IMR-90 (cell line): Measurements from ENCODE around the gene KIFAP3. TPM values are rescaled to one million over a fixed set of nuclear protein-coding genes. Genes with fewer than 3 reads are reported as not detected.

Source experiments
- ATAC-seq: fragments of 200-7000 bp; cut with Tn5 transposase; 2 replicates; pipeline ENCODE4 v1.9.1; 2020; ENCODE audit warnings: low read depth, mild to moderate bottlenecking, moderate library complexity
- BruUV-seq: library from RNA; stranded (reverse); fragments of 400-500 nt; replicated peaks from 2 replicates; lab custom pipeline; 2021; lab: Mats Ljungman, UMichigan
- CTCF ChIA-PET: fragments of 300-600 bp; formaldehyde crosslinking; extraction: SDS; loops from one replicate; lab custom pipeline; 2021; ENCODE audit warnings: antibody characterized with exemption; lab: Yijun Ruan, JAX
- POLR2A ChIA-PET: fragments of 300-600 bp; sonication (Branson Sonifier 250); formaldehyde crosslinking; loops from one replicate; lab custom pipeline; 2022; ENCODE audit warnings: antibody characterized with exemption; ENCODE audit not compliant: unreplicated experiment; lab: Charles Lee
- DNase-seq: peaks from one replicate; pipeline ENCODE4 v3.0.0; 2013
- H2AFZ ChIP-seq: replicated peaks from 2 replicates; pipeline ENCODE3; 2013; ENCODE audit warnings: low read length, mild to moderate bottlenecking; ENCODE audit not compliant: poor library complexity
- H2AK5ac ChIP-seq: 2 replicates; pipeline ENCODE4 v1.6.1; 2013; ENCODE audit warnings: low read depth, low read length, inconsistent platforms
- H2AK9ac ChIP-seq: replicated peaks from 2 replicates; pipeline ENCODE3; 2013; ENCODE audit warnings: mild to moderate bottlenecking, low read depth, low read length, moderate library complexity; ENCODE audit not compliant: poor library complexity
- H2BK120ac ChIP-seq: 2 replicates; pipeline ENCODE4 v1.6.1; 2013; ENCODE audit warnings: low read depth, low read length, inconsistent platforms
- H2BK15ac ChIP-seq: 3 replicates; pipeline ENCODE4 v1.6.1; 2013; ENCODE audit warnings: low read depth, low read length, inconsistent platforms
- H2BK20ac ChIP-seq: 2 replicates; pipeline ENCODE4 v1.6.1; 2013; ENCODE audit warnings: low read depth, mild to moderate bottlenecking, inconsistent platforms, low read length, moderate library complexity
- H2BK5ac ChIP-seq: 2 replicates; pipeline ENCODE4 v1.6.1; 2013; ENCODE audit warnings: mild to moderate bottlenecking, low read depth, low read length, inconsistent platforms; ENCODE audit not compliant: poor library complexity, severe bottlenecking
- H3K14ac ChIP-seq: replicated peaks from 2 replicates; pipeline ENCODE4 v1.6.1; 2013; ENCODE audit warnings: low read depth, low read length, inconsistent platforms
- H3K18ac ChIP-seq: 2 replicates; pipeline ENCODE4 v1.6.1; 2013; ENCODE audit warnings: low read depth, low read length, control low read depth
- H3K23ac ChIP-seq: 2 replicates; pipeline ENCODE4 v1.6.1; 2013; ENCODE audit warnings: low read depth, low read length, inconsistent platforms
- H3K27ac ChIP-seq: 2 replicates; pipeline ENCODE4 v1.5.1; 2013; ENCODE audit warnings: mild to moderate bottlenecking, control low read depth, low read length; ENCODE audit not compliant: insufficient read depth
- H3K27me3 ChIP-seq: 2 replicates; pipeline ENCODE4 v1.6.1; 2013; ENCODE audit warnings: low read length; ENCODE audit not compliant: control insufficient read depth, insufficient read depth
- H3K36me3 ChIP-seq: 2 replicates; pipeline ENCODE4 v1.6.1; 2013; ENCODE audit warnings: low read length, mixed read lengths; ENCODE audit not compliant: control insufficient read depth, insufficient read depth
- H3K4ac ChIP-seq: 2 replicates; pipeline ENCODE4 v1.6.1; 2013; ENCODE audit warnings: low read depth, low read length, inconsistent platforms
- H3K4me1 ChIP-seq: 2 replicates; pipeline ENCODE4 v1.6.1; 2013; ENCODE audit warnings: low read length, mixed read lengths; ENCODE audit not compliant: control insufficient read depth, insufficient read depth
- H3K4me2 ChIP-seq: 2 replicates; pipeline ENCODE4 v1.6.1; 2013; ENCODE audit warnings: low read depth, mild to moderate bottlenecking, control low read depth, low read length, moderate library complexity
- H3K4me3 ChIP-seq: 2 replicates; pipeline ENCODE4 v1.5.1; 2013; ENCODE audit warnings: low read depth, mild to moderate bottlenecking, control low read depth, low read length, moderate library complexity; ENCODE audit not compliant: insufficient read depth
- H3K56ac ChIP-seq: 2 replicates; pipeline ENCODE4 v1.6.1; 2013; ENCODE audit warnings: low read length, inconsistent platforms; ENCODE audit not compliant: insufficient read depth; ENCODE audit errors: extremely low read depth
- H3K79me1 ChIP-seq, 2 experiments: 2 replicates each; pipeline ENCODE4 v1.6.1; 2013; ENCODE audit warnings: low read length in 2 of 2, inconsistent platforms in 1 of 2, low read depth in 1 of 2
- H3K9ac ChIP-seq: 2 replicates; pipeline ENCODE4 v1.6.1; 2013; ENCODE audit warnings: low read depth, low read length, control low read depth
- H3K9me1 ChIP-seq: 2 replicates; pipeline ENCODE4 v1.6.1; 2013; ENCODE audit warnings: low read length, inconsistent platforms; ENCODE audit not compliant: insufficient read depth
- H3K9me3 ChIP-seq: 2 replicates; pipeline ENCODE4 v1.6.1; 2013; ENCODE audit warnings: low read length; ENCODE audit not compliant: control insufficient read depth, insufficient read depth
- H4K20me1 ChIP-seq: 2 replicates; pipeline ENCODE4 v1.6.1; 2013; ENCODE audit warnings: low read length, inconsistent platforms; ENCODE audit not compliant: insufficient read depth
- H4K5ac ChIP-seq: 2 replicates; pipeline ENCODE4 v1.6.1; 2013; ENCODE audit warnings: mild to moderate bottlenecking, low read depth, low read length, control low read depth
- H4K8ac ChIP-seq, 2 experiments: 2 replicates each; pipeline ENCODE4 v1.6.1; 2013; ENCODE audit warnings: low read depth in 2 of 2, low read length in 2 of 2, control low read depth in 1 of 2, inconsistent platforms in 1 of 2
- H4K91ac ChIP-seq: 2 replicates; pipeline ENCODE4 v1.6.1; 2013; ENCODE audit warnings: low read depth, low read length, inconsistent platforms; ENCODE audit not compliant: insufficient read depth
- BHLHE40 ChIP-seq: fragments of 150-350 bp; IDR thresholded peaks from 2 replicates; pipeline ENCODE4 v1.6.1; 2016; ENCODE audit warnings: mild to moderate bottlenecking, low read depth, low read length
- MAZ ChIP-seq: IDR thresholded peaks from 2 replicates; pipeline ENCODE4 v1.6.1; 2012; ENCODE audit warnings: low read depth, mild to moderate bottlenecking, low read length, improper control_type of control experiment, moderate library complexity, borderline replicate concordance
- SMC3 ChIP-seq: fragments of 150-350 bp; IDR thresholded peaks from 2 replicates; pipeline ENCODE4 v1.6.1; 2016; ENCODE audit warnings: low read depth, mild to moderate bottlenecking, antibody characterized with exemption, low read length, moderate library complexity
- USF2 ChIP-seq: fragments of 150-350 bp; IDR thresholded peaks from 2 replicates; pipeline ENCODE4 v1.6.1; 2017; ENCODE audit warnings: mild to moderate bottlenecking, antibody characterized with exemption, low read length, low read depth
- WGBS, 2 experiments: methylation state at CpG; one replicate each; pipeline versions ENCODE4 v1.1.5 to v1.1.7; 2013; ENCODE audit warnings: missing lambda C conversion rate in 2 of 2; ENCODE audit not compliant: insufficient read length in 1 of 2; ENCODE audit errors: extremely low coverage in 2 of 2; 5-methylcytosine and 5-hydroxymethylcytosine counted together
- dilution Hi-C: fragments of 300-500 bp; cut with HindIII; formaldehyde crosslinking; loops from one replicate; pipeline ENCODE4 v1.14.3; 2018; ENCODE audit warnings: low sequenced_read_pairs; ENCODE audit not compliant: unreplicated experiment
- in situ Hi-C: fragments of 300-500 bp; cut with MboI; formaldehyde crosslinking; loops from 3 replicates; pipeline ENCODE4 v1.14.3; 2019; ENCODE audit warnings: low sequenced_read_pairs, inconsistent platforms, mixed read lengths
- intact Hi-C: fragments of 100-400 bp; cut with micrococcal nuclease; formaldehyde crosslinking; loops from 2 replicates; pipeline ENCODE4 v1.10.0; 2022
- polyA plus RNA-seq, 3 experiments: library from polyadenylated mRNA; depleted of rRNA; stranded (reverse); fragments of >200 nt; gene quantifications; 2 replicates each; pipeline ENCODE4 v1.2.3, GENCODE V29; 2012; ENCODE audit warnings: low replicate concordance in 1 of 3
- total RNA-seq: library from RNA; depleted of rRNA; stranded (reverse); fragments of >200 nt; gene quantifications from 2 replicates; pipeline ENCODE4 v1.2.3, GENCODE V29; 2012

Gene KIFAP3
- total and polyA plus RNA-seq, 2 of the 4 experiments (the other 2 are of a cell fraction) = 10.5 to 10.9 TPM

- no peak overlapping the region for H3K4me3 ChIP-seq
- H2AFZ ChIP-seq = no peak overlapping the region
- no peak overlapping the region for H3K56ac ChIP-seq
- dilution Hi-C loops (no loop called here), in situ Hi-C loops (loop anchor here (25.0 kb wide), 2 partner anchors 717 to 817 kb away; partner anchors contain the start of gene PRRX1), intact Hi-C loops (no loop called here)
- H4K8ac ChIP-seq = no peak overlapping the region
- H3K4me2 ChIP-seq = no peak overlapping the region
- no peaks in the 10 kb centered on the region; the same call in 1 of the 2 replicates for H3K36me3 ChIP-seq
- H2BK15ac ChIP-seq = no peak overlapping the region
- 0 out of 2 replicates have a peak, but pooled peaks cover 3% of the 10 kb centered on the region for H3K9me1 ChIP-seq
- H4K5ac ChIP-seq = no peak overlapping the region
- no TSS peak for BruUV-seq
- H3K79me1 ChIP-seq = no peaks in the 10 kb centered on the region
- H3K9me3 ChIP-seq = no peaks in the 10 kb centered on the region
- H4K20me1 ChIP-seq = no peaks in the 10 kb centered on the region
- H3K4ac ChIP-seq = no peak overlapping the region
- no peak overlapping the region for H2AK9ac ChIP-seq
- CTCF ChIA-PET = no interaction called here
- no peak overlapping the region for H3K14ac ChIP-seq
- no peak for TF ChIP-seq MAZ
- TF ChIP-seq SMC3 = no peak
- no peak for TF ChIP-seq BHLHE40
- TF ChIP-seq USF2 = no peak
- no peak overlapping the region for H4K91ac ChIP-seq
- H2BK120ac ChIP-seq = no peak overlapping the region
- no peak overlapping the region for H2BK5ac ChIP-seq
- H3K18ac ChIP-seq = no peak overlapping the region
- H3K27me3 ChIP-seq = no peaks in the 10 kb centered on the region
- no peak overlapping the region for H2BK20ac ChIP-seq
- POLR2A ChIA-PET = no interaction called here
- no peak overlapping the region for H2AK5ac ChIP-seq
- peaks cover 4% of the 10 kb centered on the region for H3K4me1 ChIP-seq
- H3K9ac ChIP-seq = no peak overlapping the region
- H3K27ac ChIP-seq = no peak overlapping the region
- H3K23ac ChIP-seq = no peak overlapping the region
- DNase-seq = no peak
- WGBS, 2 experiments = 40% methylated on average over 1 of the region's 4 CpGs; no CpG with 5 or more reads in 1 of the 2 experiments
- ATAC-seq = no peak
These were observed 129.3 kb downstream of the KIFAP3 start for GRCh38 chr1:169945181-169945580.
